ENCODE data around the gene LEFTY2.

- TF ChIP-seq, protein P1, sequence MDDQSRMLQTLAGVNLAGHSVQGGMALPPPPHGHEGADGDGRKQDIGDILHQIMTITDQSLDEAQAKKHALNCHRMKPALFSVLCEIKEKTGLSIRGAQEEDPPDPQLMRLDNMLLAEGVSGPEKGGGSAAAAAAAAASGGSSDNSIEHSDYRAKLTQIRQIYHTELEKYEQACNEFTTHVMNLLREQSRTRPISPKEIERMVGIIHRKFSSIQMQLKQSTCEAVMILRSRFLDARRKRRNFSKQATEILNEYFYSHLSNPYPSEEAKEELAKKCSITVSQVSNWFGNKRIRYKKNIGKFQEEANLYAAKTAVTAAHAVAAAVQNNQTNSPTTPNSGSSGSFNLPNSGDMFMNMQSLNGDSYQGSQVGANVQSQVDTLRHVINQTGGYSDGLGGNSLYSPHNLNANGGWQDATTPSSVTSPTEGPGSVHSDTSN (IDR thresholded peaks at IDR 0.05) = no peak
- TF ChIP-seq MAX (IDR thresholded peaks at IDR 0.05) = no peak
- TF ChIP-seq CTCF (IDR thresholded peaks at IDR 0.05) = no peak
- no peak for TF ChIP-seq EP300 (IDR thresholded peaks at IDR 0.05)
- no peak for TF ChIP-seq RNF2 (IDR thresholded peaks at IDR 0.05; ENCODE audit: borderline replicate concordance, low read depth)
- no peak for TF ChIP-seq SMC3 (IDR thresholded peaks at IDR 0.05)
- TF ChIP-seq RFX5 (IDR thresholded peaks at IDR 0.05) = no peak
- TF ChIP-seq, protein P2, sequence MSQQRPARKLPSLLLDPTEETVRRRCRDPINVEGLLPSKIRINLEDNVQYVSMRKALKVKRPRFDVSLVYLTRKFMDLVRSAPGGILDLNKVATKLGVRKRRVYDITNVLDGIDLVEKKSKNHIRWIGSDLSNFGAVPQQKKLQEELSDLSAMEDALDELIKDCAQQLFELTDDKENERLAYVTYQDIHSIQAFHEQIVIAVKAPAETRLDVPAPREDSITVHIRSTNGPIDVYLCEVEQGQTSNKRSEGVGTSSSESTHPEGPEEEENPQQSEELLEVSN (IDR thresholded peaks at IDR 0.05; ENCODE audit: borderline replicate concordance, low read depth) = no peak
- TF ChIP-seq NFE2L2 (conservative IDR thresholded peaks at IDR 0.05; ENCODE audit: low read length) = no peak
- no peak for TF ChIP-seq ELK1 (IDR thresholded peaks at IDR 0.05; ENCODE audit: low read depth, low read length)
- no peak for TF ChIP-seq BHLHE40 (IDR thresholded peaks at IDR 0.05; ENCODE audit: low read depth, low read length)
- no peak for TF ChIP-seq ESRRA (IDR thresholded peaks at IDR 0.05; ENCODE audit: borderline replicate concordance, low read length)
Measured at GRCh38 chr1:225941942-225942222, 862 bp upstream of the LEFTY2 start.

Data from A549 (cell line).